Measurements from ENCODE around the gene OLIG1. TPM values are rescaled to one million over a fixed set of nuclear protein-coding genes. Genes with fewer than 3 reads are reported as not detected.

OLIG1 gene
- total and polyA plus RNA-seq, 2 of the 13 experiments (the other 11 are each of a cell fraction or from before 2014, with no cell fraction given) = not detected

- TF ChIP-seq TBL1XR1 (IDR thresholded peaks at IDR 0.05; ENCODE audit: borderline replicate concordance, low read length, partially characterized antibody) (no peak), KLF15 (CRISPR knock-in tag; IDR thresholded peaks at IDR 0.05; ENCODE audit: borderline replicate concordance) (no peak)
These were observed 42.7 kb downstream of the OLIG1 start (continued) for GRCh38 chr21:33112681-33113080.

GRCh38 chr21:33113131-33113530 is 43.2 kb downstream of the OLIG1 start:
- H4K20me1 ChIP-seq (ENCODE audit: insufficient read depth, low read length) = no peaks in the 10 kb centered on the region
- no TSS peak for BruUV-seq (replicated peaks)
- ChIA-PET POLR2A (interaction anchor here (0.6 kb wide), 1 partner anchor 342 kb away, joined by 4 read pairs; the partner anchor contains the start of gene PAXBP1), CTCF (ENCODE audit: low intra/inter-chr PET ratio, low total read pairs) (no interaction called here)
- no peak for DNase-seq (ENCODE audit: low spot score)
- no peaks in the 10 kb centered on the region for H3K9me3 ChIP-seq (ENCODE audit: low read length)
- H3K79me2 ChIP-seq (ENCODE audit: insufficient read depth, low read length) = no peaks in the 10 kb centered on the region
- no peak overlapping the region for H3K27ac ChIP-seq (ENCODE audit: extremely low read length, insufficient read depth, low read length)
- no peaks in the 10 kb centered on the region for H3K36me3 ChIP-seq (replicated peaks in 1 of 2; ENCODE audit: control insufficient read depth in 1 of 2, insufficient read depth in 2 of 2, low read length in 2 of 2)
- intact Hi-C loops (cut with micrococcal nuclease; ENCODE audit: unreplicated experiment) (no loop called here), in situ Hi-C loops (cut with HindIII; ENCODE audit: extremely low pct_ligation_motif_present, low pct_unique_long_range_greater_than_20kb) (no loop called here)
- H3K4me3 ChIP-seq (replicated peaks in 1 of 3; ENCODE audit: insufficient read depth in 1 of 3, low read depth in 2 of 3, low read length in 3 of 3) = no peak overlapping the region
- no peak overlapping the region for H3K9ac ChIP-seq (ENCODE audit: insufficient read depth, low read depth, low read length)
- TF ChIP-seq MTF1 (CRISPR knock-in tag; IDR thresholded peaks at IDR 0.05) (no peak), ZBTB40 (IDR thresholded peaks at IDR 0.05) (no peak), ZBTB40 (CRISPR knock-in tag; IDR thresholded peaks at IDR 0.05) (no peak), CEBPG (CRISPR knock-in tag; IDR thresholded peaks at IDR 0.05) (no peak)
- no peak overlapping the region for H3K4me2 ChIP-seq (ENCODE audit: low read depth, low read length)
- 14% methylated on average over 10 of the region's 13 CpGs for WGBS (ENCODE audit: low lambda C conversion rate)
- no peaks in the 10 kb centered on the region for H3K4me1 ChIP-seq (ENCODE audit: insufficient read depth, low read length)
- no peak overlapping the region for H2AFZ ChIP-seq (ENCODE audit: low read length)
- FAIRE-seq = no peak
- no peak for ATAC-seq
- H3K27me3 ChIP-seq (ENCODE audit: control insufficient read depth in 1 of 2, insufficient read depth in 2 of 2, low read length in 2 of 2) = peaks cover 4 to 82% of the 10 kb centered on the region in 2 experiments; a peak in 3 of 5 replicates

Data from HepG2 (cell line).